ENCODE results near the gene ADAM8.
A peak's percentile ranks its signal among the peaks of the same experiment; 100 is the strongest.

The ADAM8 gene

DNA sequence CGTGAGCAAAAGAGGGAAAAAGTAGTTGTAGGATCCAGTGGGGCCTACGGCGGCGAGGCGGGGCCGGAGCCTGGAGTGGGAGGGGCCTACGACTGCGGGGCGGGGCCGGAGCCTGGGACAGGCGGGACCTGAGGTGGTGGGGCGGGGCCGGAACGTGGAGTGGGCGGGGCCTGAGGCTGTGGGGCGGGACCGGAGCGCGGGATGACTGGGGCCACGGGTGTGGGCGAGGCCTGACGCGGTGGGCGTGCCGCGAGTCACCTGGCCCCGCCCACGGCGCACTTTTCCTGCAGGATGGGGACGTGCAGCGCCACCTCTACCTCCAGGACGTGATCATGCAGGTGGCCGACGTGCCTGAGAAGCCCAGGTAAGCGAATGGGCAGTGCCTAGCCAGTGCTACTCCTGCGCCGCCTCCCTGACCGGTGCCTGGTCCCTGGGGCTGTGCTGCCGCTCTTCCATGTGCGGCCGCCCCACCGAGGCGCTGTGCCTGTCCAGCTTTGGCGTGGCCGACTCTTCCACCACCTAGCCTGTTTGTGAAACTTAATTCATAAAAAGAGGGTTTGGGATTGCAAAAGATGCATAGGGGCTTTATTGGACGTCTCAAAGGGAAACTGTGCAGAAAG lies 32.5 kb upstream of the ADAM8 start:
- POLR2A ChIA-PET: no interaction called here
- CTCF ChIA-PET: interaction anchor here (0.6 to 1.7 kb wide), 2 partner anchors 20 to 34 kb away, joined by 3 to 8 read pairs; no protein-coding TSS in a partner anchor
- DNase-seq (ENCODE audit: extremely low spot score): peak; percentile 98
- TF ChIP-seq, protein P1, sequence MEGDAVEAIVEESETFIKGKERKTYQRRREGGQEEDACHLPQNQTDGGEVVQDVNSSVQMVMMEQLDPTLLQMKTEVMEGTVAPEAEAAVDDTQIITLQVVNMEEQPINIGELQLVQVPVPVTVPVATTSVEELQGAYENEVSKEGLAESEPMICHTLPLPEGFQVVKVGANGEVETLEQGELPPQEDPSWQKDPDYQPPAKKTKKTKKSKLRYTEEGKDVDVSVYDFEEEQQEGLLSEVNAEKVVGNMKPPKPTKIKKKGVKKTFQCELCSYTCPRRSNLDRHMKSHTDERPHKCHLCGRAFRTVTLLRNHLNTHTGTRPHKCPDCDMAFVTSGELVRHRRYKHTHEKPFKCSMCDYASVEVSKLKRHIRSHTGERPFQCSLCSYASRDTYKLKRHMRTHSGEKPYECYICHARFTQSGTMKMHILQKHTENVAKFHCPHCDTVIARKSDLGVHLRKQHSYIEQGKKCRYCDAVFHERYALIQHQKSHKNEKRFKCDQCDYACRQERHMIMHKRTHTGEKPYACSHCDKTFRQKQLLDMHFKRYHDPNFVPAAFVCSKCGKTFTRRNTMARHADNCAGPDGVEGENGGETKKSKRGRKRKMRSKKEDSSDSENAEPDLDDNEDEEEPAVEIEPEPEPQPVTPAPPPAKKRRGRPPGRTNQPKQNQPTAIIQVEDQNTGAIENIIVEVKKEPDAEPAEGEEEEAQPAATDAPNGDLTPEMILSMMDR (IDR thresholded peaks at IDR 0.05; ENCODE audit: control extremely low read depth, extremely low read depth, low read depth, missing control alignments): no peak

DNA sequence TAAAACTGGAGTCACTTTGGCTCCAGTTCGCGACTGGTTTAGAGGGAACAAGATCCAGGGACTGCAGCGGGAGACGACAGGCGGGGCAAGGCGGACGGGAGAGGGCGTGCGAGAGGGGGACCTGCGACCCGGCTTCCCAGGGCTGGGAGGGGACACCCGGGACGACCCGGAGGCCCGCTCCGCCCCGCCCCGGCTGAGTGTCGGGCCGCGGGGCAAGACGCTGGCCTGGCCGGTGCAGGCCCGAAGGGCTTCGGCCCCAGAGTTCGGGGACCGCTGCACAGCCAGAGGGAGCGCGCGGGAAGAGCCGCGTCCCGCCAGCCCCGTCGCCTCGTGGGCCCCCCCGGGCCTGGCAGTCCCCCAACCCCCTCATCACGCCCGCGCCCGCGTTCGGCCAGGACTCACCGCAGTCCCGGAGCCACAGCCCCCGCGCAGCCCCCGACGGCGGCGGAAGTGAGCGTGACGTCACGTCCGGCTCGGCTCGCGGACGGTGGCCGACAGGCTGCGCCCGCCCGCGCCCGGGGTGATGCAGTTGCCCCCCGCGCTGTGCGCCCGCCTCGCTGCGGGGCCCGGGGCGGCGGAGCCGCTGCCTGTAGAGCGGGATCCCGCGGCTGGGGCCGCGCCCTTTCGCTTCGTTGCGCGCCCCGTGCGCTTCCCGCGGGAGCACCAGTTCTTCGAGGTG lies 31.9 kb upstream of the ADAM8 start, which contains the start of the genes TUBGCP2 and ZNF511:
TUBGCP2 (minus strand) TSS at position 452 of the 679 bp plus-strand sequence. CDS start 5,931 bp downstream, outside the sequence.
ZNF511 (plus strand) TSS at position 494 of the 679 bp plus-strand sequence; CDS start at position 524, 30 bp downstream.
- ChIA-PET CTCF (interaction anchor here (0.8 to 3.4 kb wide), 19 partner anchors 7 to 83 kb away, joined by 3 to 28 read pairs (median 5); no protein-coding TSS in a partner anchor), POLR2A (no interaction called here)
- DNase-seq (ENCODE audit: extremely low spot score): peak; percentile 90
- TF ChIP-seq, protein P1 (IDR thresholded peaks at IDR 0.05; ENCODE audit: control extremely low read depth, extremely low read depth, low read depth, missing control alignments): no peak

DNA sequence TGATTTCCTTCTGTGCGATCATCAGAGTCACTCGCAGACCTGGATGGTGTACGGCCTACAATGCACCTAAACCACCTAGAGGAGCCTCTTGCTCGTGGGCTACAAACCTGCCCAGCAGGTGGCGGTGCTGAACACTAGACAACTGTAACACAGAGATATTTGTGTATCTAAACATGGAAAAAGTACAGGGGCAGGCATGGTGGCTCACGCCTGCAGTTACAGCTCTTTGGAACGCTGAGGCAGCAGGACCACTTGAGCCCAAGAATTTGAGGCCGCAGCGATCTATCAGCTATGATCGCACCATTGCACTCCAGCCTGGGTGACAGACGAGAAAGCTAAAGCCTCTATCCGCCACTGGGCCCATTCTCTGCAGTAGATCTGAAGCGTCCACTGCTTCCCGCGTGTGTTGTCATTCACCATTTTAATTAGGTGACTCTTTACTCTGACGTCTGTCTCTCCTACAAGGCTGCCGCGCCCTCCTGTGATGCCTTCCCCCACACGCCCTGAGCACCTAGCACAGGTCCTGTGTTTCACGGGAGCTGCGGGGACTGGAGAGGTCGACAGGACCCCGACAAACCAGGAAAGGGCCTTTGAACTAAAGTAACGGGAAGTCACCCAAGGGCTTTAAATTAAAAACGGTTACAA lies 31.2 kb upstream of the ADAM8 start:
- CTCF ChIA-PET: interaction anchor here (0.8 to 3.4 kb wide), 20 partner anchors 8 to 84 kb away, joined by 3 to 28 read pairs (median 5); no protein-coding TSS in a partner anchor
- POLR2A ChIA-PET: no interaction called here
- DNase-seq (ENCODE audit: extremely low spot score): peak; percentile 75
- TF ChIP-seq, protein P1 (IDR thresholded peaks at IDR 0.05; ENCODE audit: control extremely low read depth, extremely low read depth, low read depth, missing control alignments): peak; percentile 84

DNA sequence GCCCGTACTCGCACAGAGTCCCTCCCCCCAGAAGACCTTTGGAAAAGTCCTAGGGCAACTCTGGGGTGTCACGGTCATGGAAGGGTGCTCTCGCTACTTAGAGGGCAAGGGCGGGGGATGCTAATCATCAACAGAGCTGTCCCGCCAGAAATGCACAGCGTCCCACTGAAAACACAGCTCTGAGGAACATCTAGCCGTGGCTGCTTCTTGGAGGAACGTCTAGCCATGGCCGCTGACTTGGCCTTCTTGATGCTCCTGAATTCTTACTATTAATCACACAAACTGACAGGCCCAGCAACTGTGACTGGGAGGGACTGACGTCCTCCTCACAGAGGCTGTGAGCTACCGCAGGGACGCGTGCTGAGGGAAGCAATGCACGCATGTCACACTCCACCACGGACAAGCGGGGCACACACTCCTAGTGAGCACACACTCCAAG lies 30.3 kb upstream of the ADAM8 start:
- CTCF ChIA-PET: interaction anchor here (1.0 to 3.4 kb wide), 15 partner anchors 8 to 85 kb away, joined by 3 to 28 read pairs (median 5); no protein-coding TSS in a partner anchor
- no peak for DNase-seq (ENCODE audit: extremely low spot score)
- POLR2A ChIA-PET: no interaction called here
- TF ChIP-seq, protein P1 (IDR thresholded peaks at IDR 0.05; ENCODE audit: control extremely low read depth, extremely low read depth, low read depth, missing control alignments): no peak

DNA sequence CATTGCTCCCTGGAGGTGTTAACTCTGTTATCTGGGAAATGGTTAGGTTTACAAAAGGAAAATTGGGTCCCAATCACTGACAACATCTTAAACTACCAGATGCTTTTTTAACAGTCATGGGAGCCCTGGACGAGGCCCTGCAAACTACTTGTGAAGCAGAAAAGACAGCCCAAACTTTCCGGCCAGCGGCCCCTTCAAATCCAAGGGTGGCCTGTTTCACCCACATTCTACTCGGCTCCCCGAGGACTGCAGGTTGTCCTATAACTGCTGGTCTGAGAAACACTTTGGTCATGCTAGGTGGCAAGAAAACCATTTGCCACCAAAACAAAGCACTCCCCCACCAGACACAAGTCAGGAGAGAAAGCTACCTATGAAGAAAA lies 29.4 kb upstream of the ADAM8 start:
- POLR2A ChIA-PET: no interaction called here
- CTCF ChIA-PET: interaction anchor here (0.6 to 3.4 kb wide), 9 partner anchors 9 to 48 kb away, joined by 3 to 28 read pairs (median 4); no protein-coding TSS in a partner anchor
- no peak for DNase-seq (ENCODE audit: extremely low spot score)
- TF ChIP-seq, protein P1 (IDR thresholded peaks at IDR 0.05; ENCODE audit: control extremely low read depth, extremely low read depth, low read depth, missing control alignments): no peak

DNA sequence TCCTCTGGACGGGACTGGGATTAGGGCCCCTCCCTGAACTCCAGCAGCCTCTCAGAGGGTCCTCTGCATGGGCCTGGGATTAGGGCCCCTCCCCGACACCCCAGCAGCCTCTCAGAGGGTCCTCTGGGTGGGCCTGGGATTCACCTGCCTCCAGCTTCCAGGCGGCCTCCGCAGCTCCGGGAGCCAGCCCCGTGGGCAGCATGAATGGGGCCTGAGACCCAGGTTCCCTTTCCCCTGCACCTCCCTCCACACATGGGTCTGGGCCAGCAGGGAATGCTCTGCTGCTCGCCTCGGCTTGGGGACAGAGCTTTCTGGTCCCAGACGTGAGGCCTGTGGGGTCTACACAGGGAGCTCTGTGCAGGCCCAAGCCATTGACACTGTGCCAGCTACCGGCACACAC lies 26.5 kb upstream of the ADAM8 start:
- no peak for DNase-seq (ENCODE audit: extremely low spot score)
- TF ChIP-seq, protein P1 (IDR thresholded peaks at IDR 0.05; ENCODE audit: control extremely low read depth, extremely low read depth, low read depth, missing control alignments): no peak
- POLR2A ChIA-PET: no interaction called here
- CTCF ChIA-PET: interaction anchor here (1.1 to 2.2 kb wide), 5 partner anchors 16 to 45 kb away, joined by 3 to 8 read pairs (median 3); no protein-coding TSS in a partner anchor

All from GM10248 (cell line).